C4-2B (cell line): ENCODE data around the gene CALHM6.

Experiments
- ZFX ChIP-seq: fragments of 450-650 bp; IDR thresholded peaks from 2 replicates; pipeline ENCODE4 v1.6.1; 2017
- TF ChIP-seq, protein P1 (sequence below): fragments of 450-650 bp; conservative IDR thresholded peaks from 2 replicates; pipeline ENCODE4 v1.5.1; 2017; ENCODE audit warnings: mild to moderate bottlenecking

DNA sequence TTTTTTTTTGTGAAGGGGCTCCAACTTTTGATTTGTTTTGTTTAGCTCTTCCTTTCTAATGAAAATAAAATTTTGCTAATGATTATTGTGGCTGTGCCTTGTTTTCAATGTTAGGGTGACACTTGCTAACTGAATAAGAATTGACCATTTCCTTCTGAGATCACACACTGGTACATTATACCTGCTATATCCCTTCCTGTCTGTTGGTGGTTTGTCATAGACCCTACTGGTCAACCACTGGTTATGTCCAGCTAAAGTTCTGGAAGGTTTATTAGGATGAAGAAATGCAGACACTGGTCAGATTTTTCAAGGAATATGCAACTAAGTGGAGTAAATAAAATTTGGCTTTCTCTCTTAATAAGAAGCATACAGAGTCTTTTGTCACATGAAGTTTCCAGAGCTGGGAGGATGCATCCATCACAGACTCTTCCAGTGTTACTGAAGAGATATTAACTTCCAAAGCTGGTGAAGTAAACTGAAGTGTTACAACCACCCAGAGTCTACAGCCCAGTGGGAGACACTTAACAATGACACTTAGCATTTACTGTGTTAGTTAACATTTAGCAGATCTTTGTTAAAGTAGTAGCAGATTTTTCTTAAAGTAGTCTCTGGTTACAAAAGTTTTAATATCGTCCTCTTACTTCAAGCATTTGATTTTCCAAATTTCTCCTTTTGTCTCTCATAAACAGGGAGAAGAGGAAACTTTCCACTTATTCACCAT, 30.6 kb downstream of the CALHM6 start:
- TF ChIP-seq, protein P1, sequence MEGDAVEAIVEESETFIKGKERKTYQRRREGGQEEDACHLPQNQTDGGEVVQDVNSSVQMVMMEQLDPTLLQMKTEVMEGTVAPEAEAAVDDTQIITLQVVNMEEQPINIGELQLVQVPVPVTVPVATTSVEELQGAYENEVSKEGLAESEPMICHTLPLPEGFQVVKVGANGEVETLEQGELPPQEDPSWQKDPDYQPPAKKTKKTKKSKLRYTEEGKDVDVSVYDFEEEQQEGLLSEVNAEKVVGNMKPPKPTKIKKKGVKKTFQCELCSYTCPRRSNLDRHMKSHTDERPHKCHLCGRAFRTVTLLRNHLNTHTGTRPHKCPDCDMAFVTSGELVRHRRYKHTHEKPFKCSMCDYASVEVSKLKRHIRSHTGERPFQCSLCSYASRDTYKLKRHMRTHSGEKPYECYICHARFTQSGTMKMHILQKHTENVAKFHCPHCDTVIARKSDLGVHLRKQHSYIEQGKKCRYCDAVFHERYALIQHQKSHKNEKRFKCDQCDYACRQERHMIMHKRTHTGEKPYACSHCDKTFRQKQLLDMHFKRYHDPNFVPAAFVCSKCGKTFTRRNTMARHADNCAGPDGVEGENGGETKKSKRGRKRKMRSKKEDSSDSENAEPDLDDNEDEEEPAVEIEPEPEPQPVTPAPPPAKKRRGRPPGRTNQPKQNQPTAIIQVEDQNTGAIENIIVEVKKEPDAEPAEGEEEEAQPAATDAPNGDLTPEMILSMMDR = no peak
- TF ChIP-seq ZFX = no peak
